Activated CD4-positive, alpha-beta T cell treated with anti-CD3 and anti-CD28 coated beads for 48 hours (primary cell): ENCODE data around the gene SOX5.
"Not testable (repeated sequence)": the region's sequence is repeated elsewhere in the genome, so short reads cannot be mapped to it uniquely, and the experiment has no call there.

ENCODE experiments used
- DNase-seq: peaks from one replicate; pipeline ENCODE4 v3.0.0-alpha.2; 2020

Gene SOX5

GRCh38 chr12:23899434-23899833, 50.0 kb downstream of the SOX5 start:
- no peak for DNase-seq

- no peak for DNase-seq
Observed at GRCh38 chr12:23898121-23898520, 51.3 kb downstream of the SOX5 start.

GRCh38 chr12:23895792-23896218, 53.7 kb downstream of the SOX5 start:
- DNase-seq = no peak

- no peak for DNase-seq
Observed at GRCh38 chr12:23893611-23894010, 55.9 kb downstream of the SOX5 start.

- no peak for DNase-seq
Observed at GRCh38 chr12:23891115-23891514, 58.4 kb downstream of the SOX5 start.

- no peak for DNase-seq
Observed at GRCh38 chr12:23889069-23889440, 60.4 kb downstream of the SOX5 start.

- DNase-seq = no peak
Observed at GRCh38 chr12:23888396-23889068, 60.9 kb downstream of the SOX5 start.

GRCh38 chr12:23887055-23887835, 62.2 kb downstream of the SOX5 start:
- no peak for DNase-seq

- no peak for DNase-seq
Observed at GRCh38 chr12:23885394-23885793, 64.1 kb downstream of the SOX5 start.

GRCh38 chr12:23884909-23885308, 64.6 kb downstream of the SOX5 start:
- DNase-seq = no peak

- no peak for DNase-seq
Observed at GRCh38 chr12:23880988-23881387, 68.5 kb downstream of the SOX5 start.

- not testable (repeated sequence) for DNase-seq
Observed at GRCh38 chr12:23876618-23877017, 72.9 kb downstream of the SOX5 start.

- DNase-seq = no peak
Observed at GRCh38 chr12:23867794-23868193, 81.7 kb downstream of the SOX5 start.

- no peak for DNase-seq
Observed at GRCh38 chr12:23862701-23863100, 86.8 kb downstream of the SOX5 start.

GRCh38 chr12:23860019-23860418, 89.5 kb downstream of the SOX5 start:
- DNase-seq = no peak

GRCh38 chr12:23857178-23857577, 92.3 kb downstream of the SOX5 start:
- DNase-seq = no peak

GRCh38 chr12:23855813-23856212, 93.7 kb downstream of the SOX5 start:
- DNase-seq = no peak

GRCh38 chr12:23854598-23854997, 94.9 kb downstream of the SOX5 start:
- no peak for DNase-seq

GRCh38 chr12:23853640-23854039, 95.8 kb downstream of the SOX5 start:
- no peak for DNase-seq

- DNase-seq = no peak
Observed at GRCh38 chr12:23851602-23852001, 97.9 kb downstream of the SOX5 start.

GRCh38 chr12:23847857-23848256, 101.6 kb downstream of the SOX5 start:
- no peak for DNase-seq

- no peak for DNase-seq
Observed at GRCh38 chr12:23843958-23844357, 105.5 kb downstream of the SOX5 start.

GRCh38 chr12:23834076-23834475, 115.4 kb downstream of the SOX5 start:
- no peak for DNase-seq

GRCh38 chr12:23831739-23832138, 117.7 kb downstream of the SOX5 start:
- no peak for DNase-seq

- no peak for DNase-seq
Observed at GRCh38 chr12:23830210-23830609, 119.3 kb downstream of the SOX5 start.
